Endothelial cell (in vitro differentiated cells): ENCODE data around the gene MYRF. TPM values are rescaled to one million over a fixed set of nuclear protein-coding genes. Genes with fewer than 3 reads are reported as not detected.
A peak's percentile ranks its signal among the peaks of the same experiment; 100 is the strongest.

Source experiments
- DNase-seq: peaks from one replicate; pipeline ENCODE4 v3.0.0; 2021; ENCODE audit warnings: low spot score
- H3K27ac Mint-ChIP-seq: one replicate; pipeline ENCODE4 v1.8.0; 2021; ENCODE audit warnings: mixed read lengths, inconsistent platforms; ENCODE audit not compliant: unreplicated experiment
- H3K27me3 Mint-ChIP-seq: one replicate; pipeline ENCODE4 v1.8.0; 2021; ENCODE audit warnings: mild to moderate bottlenecking, moderate library complexity, mixed read lengths, inconsistent platforms; ENCODE audit not compliant: unreplicated experiment
- H3K36me3 Mint-ChIP-seq: one replicate; pipeline ENCODE4 v1.8.0; 2021; ENCODE audit warnings: mild to moderate bottlenecking, low read depth, mixed read lengths, inconsistent platforms; ENCODE audit not compliant: unreplicated experiment
- H3K4me1 Mint-ChIP-seq: one replicate; pipeline ENCODE4 v1.8.0; 2021; ENCODE audit warnings: mild to moderate bottlenecking, mixed read lengths, inconsistent platforms; ENCODE audit not compliant: unreplicated experiment
- H3K4me3 Mint-ChIP-seq: one replicate; pipeline ENCODE4 v1.8.0; 2021; ENCODE audit warnings: mild to moderate bottlenecking, mixed read lengths, inconsistent platforms; ENCODE audit not compliant: unreplicated experiment
- H3K9me3 Mint-ChIP-seq: one replicate; pipeline ENCODE4 v1.8.0; 2021; ENCODE audit warnings: mixed read lengths, inconsistent platforms; ENCODE audit not compliant: unreplicated experiment
- CTCF ChIP-seq: fragments of 200-600 bp; sonication (generic); IDR thresholded peaks from one replicate; pipeline ENCODE4 v1.5.0; 2021; ENCODE audit warnings: antibody characterized with exemption; ENCODE audit not compliant: unreplicated experiment
- total RNA-seq: library from RNA; stranded (reverse); fragmentation: NEBNext Ultra II Directional; extraction: Animal tissue kit (Norgen Biotek cat#: 25700); gene quantifications from one replicate; pipeline ENCODE4 v1.2.1, GENCODE V29; 2021; ENCODE audit not compliant: unreplicated experiment

MYRF gene
- total RNA-seq, 1 donor from 2014 or later: 1.5 TPM

- peaks cover 7% of the 10 kb centered on the region for H3K36me3 Mint-ChIP-seq
- no peak overlapping the region for H3K4me3 Mint-ChIP-seq
- TF ChIP-seq CTCF: no peak
These were observed 42.1 kb downstream of the MYRF start for GRCh38 chr11:61794579-61794978.

GRCh38 chr11:61795459-61795858 is 43.0 kb downstream of the MYRF start:
- peaks cover 10% of the 10 kb centered on the region for H3K36me3 Mint-ChIP-seq
- H3K4me1 Mint-ChIP-seq: peaks cover 19% of the 10 kb centered on the region
- DNase-seq: no peak
- H3K9me3 Mint-ChIP-seq: no peaks in the 10 kb centered on the region
- H3K27me3 Mint-ChIP-seq: peaks cover 24% of the 10 kb centered on the region
- no peak overlapping the region for H3K27ac Mint-ChIP-seq
- TF ChIP-seq CTCF: no peak
- H3K4me3 Mint-ChIP-seq: no peak overlapping the region

More at GRCh38 chr11:61794579-61794978, 42.1 kb downstream of the MYRF start:
- peak overlapping the region; percentile 40 for H3K27ac Mint-ChIP-seq
- DNase-seq: no peak
- H3K27me3 Mint-ChIP-seq: peaks cover 27% of the 10 kb centered on the region
- H3K9me3 Mint-ChIP-seq: no peaks in the 10 kb centered on the region
- H3K4me1 Mint-ChIP-seq: peaks cover 19% of the 10 kb centered on the region

- Mint-ChIP-seq H3K27ac (no peak overlapping the region), H3K9me3 (no peaks in the 10 kb centered on the region), H3K27me3 (peaks cover 24% of the 10 kb centered on the region), H3K4me1 (peaks cover 19% of the 10 kb centered on the region), H3K36me3 (peaks cover 12% of the 10 kb centered on the region), H3K4me3 (no peak overlapping the region)
- DNase-seq: no peak
- no peak for TF ChIP-seq CTCF
These were observed 43.6 kb downstream of the MYRF start for GRCh38 chr11:61795876-61796526.

GRCh38 chr11:61797263-61797944 is 45.0 kb downstream of the MYRF start:
- peak; percentile 72 for DNase-seq
- H3K36me3 Mint-ChIP-seq: peaks cover 10% of the 10 kb centered on the region
- H3K27me3 Mint-ChIP-seq: peaks cover 13% of the 10 kb centered on the region
- peak overlapping the region; percentile 46 for H3K27ac Mint-ChIP-seq
- H3K9me3 Mint-ChIP-seq: no peaks in the 10 kb centered on the region
- peaks cover 11% of the 10 kb centered on the region for H3K4me1 Mint-ChIP-seq
- TF ChIP-seq CTCF: peak; percentile 49
- H3K4me3 Mint-ChIP-seq: no peak overlapping the region

- H3K9me3 Mint-ChIP-seq: no peaks in the 10 kb centered on the region
- H3K4me1 Mint-ChIP-seq: peaks cover 14% of the 10 kb centered on the region
- H3K36me3 Mint-ChIP-seq: peaks cover 28% of the 10 kb centered on the region
- H3K27me3 Mint-ChIP-seq: peaks cover 11% of the 10 kb centered on the region
- H3K4me3 Mint-ChIP-seq: no peak overlapping the region
- no peak for DNase-seq
- no peak for TF ChIP-seq CTCF
- H3K27ac Mint-ChIP-seq: no peak overlapping the region
These were observed 47.3 kb downstream of the MYRF start for GRCh38 chr11:61799665-61800284.
